ENCODE measurements around the gene KY.

KY gene

DNA sequence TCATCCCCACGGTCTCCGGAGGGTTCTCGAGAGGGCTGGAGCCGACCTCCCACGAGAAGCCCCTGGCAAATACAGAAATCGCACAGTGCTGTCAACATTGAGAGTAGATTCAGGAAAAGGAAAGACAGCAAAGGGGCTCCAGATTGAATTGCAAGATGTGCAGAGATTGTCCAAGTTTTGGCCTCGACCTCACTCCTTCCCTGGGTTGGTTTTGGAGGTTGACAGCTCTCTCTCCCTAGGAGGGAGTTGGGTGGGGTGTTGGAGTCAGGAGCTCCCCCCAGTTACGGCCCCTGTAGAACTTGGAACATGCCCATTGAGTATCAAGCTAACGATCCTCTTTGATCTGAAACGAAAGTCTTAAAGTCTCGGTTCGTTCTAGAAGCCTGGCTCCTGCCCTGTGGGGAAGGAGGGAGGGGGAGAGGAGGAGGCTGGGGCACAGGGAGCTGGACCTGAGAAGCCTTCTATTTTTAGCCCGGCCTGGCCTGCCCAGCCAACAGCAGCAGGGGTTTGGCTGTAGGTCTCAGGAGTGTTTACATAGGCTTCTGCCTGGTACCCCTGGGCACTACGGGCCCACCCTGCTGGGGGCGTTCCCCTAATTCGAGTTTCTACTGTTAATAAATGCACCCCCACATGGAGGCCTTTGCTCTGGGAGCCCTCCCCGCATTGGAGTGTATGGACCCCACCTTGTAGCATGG, 672 bp upstream of the KY start:
- TF ChIP-seq CTCF (conservative IDR thresholded peaks at IDR 0.05) (no peak), ZFX (IDR thresholded peaks at IDR 0.05) (no peak)
- no peak overlapping the region for H3K27ac ChIP-seq

GRCh38 chr3:134649106-134649705, 1.6 kb downstream of the KY start:
- TF ChIP-seq ZFX (IDR thresholded peaks at IDR 0.05) (no peak), CTCF (conservative IDR thresholded peaks at IDR 0.05) (no peak)

GRCh38 chr3:134647902-134648760, 2.7 kb downstream of the KY start:
- no peak for TF ChIP-seq ZFX (IDR thresholded peaks at IDR 0.05)
- no peak for TF ChIP-seq CTCF (conservative IDR thresholded peaks at IDR 0.05)
- no peak overlapping the region for H3K27ac ChIP-seq

More at GRCh38 chr3:134649106-134649705, 1.6 kb downstream of the KY start:
- H3K27ac ChIP-seq = no peak overlapping the region

DNA sequence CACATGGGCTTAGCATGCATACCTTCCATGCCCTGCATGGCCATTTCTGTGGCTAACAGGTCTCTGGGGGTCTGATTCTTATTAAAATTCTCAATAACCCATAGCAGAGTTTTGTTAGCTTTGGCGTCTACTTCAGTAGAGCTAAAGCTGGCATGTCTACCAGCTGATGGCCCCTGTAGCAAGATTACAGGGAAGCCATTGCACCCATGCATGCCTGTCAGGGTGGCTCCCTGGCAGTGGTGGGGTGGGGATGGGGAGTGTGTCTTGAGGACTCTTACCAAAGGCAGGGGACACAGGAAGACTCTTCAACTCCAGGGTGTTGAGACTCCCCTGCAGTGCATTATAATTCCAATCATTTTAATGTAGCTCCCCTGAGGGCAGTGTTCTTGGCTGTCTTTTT, 4.7 kb downstream of the KY start:
- no peak overlapping the region for H3K27ac ChIP-seq
- TF ChIP-seq ZFX (IDR thresholded peaks at IDR 0.05) (no peak), CTCF (conservative IDR thresholded peaks at IDR 0.05) (no peak)

DNA sequence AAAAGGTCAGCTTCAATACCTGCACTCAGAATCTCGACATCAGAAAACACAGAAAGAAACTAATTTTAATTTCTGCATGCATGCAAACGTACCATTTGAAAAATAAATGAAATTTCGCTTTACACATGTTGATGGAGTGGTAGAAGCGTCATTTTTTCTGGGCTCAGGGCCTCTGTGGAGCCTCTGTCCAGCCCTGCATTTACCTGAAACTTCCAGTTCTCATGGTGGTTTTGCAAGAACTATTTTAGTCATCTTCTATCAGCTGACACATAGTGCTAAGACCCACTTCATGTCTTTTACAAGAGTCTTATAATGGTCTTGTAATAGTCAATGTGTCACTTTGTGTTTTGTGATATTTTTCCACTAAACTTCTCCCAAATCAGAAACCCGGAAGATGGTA, 5.3 kb downstream of the KY start:
- H3K27ac ChIP-seq = no peak overlapping the region
- TF ChIP-seq ZFX (IDR thresholded peaks at IDR 0.05) (no peak), CTCF (conservative IDR thresholded peaks at IDR 0.05) (no peak)

- TF ChIP-seq ZFX (IDR thresholded peaks at IDR 0.05) = no peak
- no peak for TF ChIP-seq CTCF (conservative IDR thresholded peaks at IDR 0.05)
- no peak overlapping the region for H3K27ac ChIP-seq
Observed at GRCh38 chr3:134644731-134645514, 5.9 kb downstream of the KY start.
